GM21786 (cell line): ENCODE results near the gene KIF1A.
A peak's percentile ranks its signal among the peaks of the same experiment; 100 is the strongest.

Source experiments
- ATAC-seq: cut with Tn5 transposase; IDR thresholded peaks from one replicate; pipeline ENCODE4 v1.9.1; 2021; ENCODE audit not compliant: unreplicated experiment

The KIF1A gene

DNA sequence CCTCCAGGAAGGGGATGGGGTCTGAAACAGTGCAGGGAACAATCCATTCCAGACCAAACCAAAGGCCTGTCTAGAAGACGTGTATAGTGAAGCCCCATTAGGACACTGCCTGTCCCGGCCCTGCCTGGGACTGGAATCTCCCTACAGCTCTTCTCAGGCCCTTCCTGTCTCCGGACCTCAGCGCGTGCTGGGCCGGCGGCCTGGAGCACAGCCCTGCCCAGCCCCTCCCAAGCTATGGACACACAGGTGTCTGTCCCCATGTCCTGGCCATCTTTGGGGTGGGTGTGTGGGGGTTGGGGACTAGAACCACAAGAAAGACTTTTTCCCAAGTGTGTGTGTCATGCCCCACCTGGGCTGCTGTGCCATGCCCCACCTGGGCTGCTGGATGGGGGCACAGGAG, 51.8 kb downstream of the KIF1A start:
- no peak for ATAC-seq

DNA sequence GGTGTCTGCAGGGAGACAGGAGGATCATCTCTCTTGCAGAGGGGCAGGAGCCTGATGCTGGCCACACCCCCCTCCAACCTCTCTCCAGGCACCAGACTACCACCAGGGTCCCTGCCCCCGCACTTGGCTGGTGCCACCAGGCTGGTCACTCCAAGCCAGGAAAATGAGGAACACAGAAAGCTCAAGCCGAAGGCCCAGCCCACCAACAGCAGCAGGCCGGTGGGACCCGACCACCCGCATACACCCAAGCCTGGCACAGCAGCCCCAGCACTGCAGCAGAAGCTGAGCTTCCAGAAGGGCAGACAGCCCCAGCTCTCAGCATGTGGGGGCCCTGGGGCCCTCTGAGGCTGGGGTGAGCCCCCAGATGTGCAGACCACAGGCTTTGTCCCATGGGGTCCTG, 52.7 kb downstream of the KIF1A start:
- ATAC-seq, result no peak

DNA sequence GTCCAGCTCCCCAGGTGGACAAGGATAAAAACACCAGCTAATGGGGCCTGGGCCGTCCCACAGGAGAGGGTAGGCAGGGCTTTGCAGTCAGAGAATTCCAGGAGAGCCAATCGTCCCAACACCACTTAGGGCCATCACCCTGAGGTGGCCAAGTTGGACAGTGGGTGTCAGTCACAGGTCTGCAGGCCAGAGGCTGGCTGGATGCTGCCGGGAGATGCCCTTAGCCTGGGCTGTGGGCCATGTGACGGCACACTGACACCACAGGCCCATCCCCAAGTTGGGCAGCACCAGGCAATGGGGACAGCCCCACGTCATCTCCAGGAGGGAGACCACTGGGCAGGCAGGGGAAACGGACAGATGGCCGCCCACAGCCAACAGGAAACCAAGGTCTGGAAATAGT, 53.9 kb downstream of the KIF1A start:
- ATAC-seq, result no peak

DNA sequence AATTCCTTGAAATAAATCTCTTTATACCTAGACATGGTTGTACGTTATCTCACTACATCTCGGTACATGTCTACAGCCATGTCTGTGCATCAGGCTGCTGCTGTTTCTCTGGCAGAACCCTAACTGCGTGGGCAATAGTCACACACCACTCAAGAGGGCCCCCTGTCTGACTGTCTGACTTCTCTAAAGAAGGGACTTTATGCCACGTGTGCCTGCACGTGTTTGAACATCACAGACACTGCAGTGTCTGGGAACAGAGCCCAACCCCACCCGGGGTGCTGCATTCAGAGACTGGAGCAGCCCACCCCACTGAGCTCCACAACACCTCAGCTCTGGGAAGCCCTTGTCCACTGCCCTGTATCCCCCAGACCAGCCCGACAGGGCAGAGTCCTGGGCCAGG, 55.0 kb downstream of the KIF1A start:
- no peak for ATAC-seq

DNA sequence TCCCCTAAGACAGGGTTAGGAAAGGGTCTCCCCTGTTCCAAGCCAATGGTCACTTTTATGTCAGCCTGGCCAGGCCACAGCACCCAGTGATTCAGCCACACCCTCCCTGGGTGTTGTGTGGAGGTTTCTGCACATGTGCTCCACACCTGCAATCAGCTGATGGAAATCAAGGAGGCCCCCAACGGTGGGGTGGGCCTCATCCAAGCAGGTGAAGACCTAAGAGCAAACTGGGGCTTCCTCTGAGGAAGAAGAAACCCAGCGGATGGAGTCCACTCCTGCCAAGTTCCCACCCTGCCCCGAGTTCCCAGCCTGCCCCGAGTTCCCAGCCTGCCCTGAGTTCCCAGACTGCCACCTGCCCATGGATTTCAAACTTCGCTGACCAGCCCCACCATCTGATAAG, 55.4 kb downstream of the KIF1A start:
- ATAC-seq, result no peak

DNA sequence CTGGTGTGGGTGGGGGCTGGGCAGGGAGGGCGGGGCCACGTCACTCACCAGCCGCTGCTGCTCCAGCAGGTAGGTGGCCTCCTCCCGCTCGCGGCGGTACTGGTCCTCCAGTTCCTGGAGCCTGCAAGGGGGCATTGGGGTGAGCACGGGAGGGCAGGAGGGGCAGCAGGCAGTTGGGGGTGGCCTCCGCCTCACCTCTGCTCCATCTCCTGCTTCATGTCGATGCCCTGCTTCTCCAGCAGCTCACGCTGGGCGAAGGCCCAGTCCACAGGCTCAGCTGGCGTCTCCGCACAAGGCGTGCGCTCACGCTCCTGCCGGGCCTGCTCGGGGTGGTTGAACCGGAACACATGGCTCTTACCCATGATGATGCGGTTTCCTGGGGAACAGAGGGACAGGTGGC, 57.0 kb downstream of the KIF1A start:
- no peak for ATAC-seq

DNA sequence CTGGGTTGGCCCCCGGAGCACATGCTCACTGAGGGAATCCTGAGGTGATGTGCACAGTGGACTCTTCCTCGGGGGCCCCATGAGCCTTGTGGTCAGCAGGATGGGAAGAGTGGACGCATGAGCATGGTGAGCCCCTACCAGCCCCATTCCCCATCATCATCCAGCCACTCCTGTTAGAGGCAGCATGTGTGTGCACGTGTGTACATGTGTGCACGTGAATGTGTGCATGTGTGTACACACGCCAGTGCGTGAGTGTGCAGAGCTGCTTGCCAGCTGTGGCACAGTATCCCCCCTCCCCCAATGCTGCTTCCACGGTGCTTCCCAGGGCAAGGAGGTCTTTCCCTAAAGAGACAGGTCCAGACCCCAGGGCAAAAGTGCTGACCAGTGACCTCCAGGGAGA, 57.8 kb downstream of the KIF1A start:
- ATAC-seq, result no peak

DNA sequence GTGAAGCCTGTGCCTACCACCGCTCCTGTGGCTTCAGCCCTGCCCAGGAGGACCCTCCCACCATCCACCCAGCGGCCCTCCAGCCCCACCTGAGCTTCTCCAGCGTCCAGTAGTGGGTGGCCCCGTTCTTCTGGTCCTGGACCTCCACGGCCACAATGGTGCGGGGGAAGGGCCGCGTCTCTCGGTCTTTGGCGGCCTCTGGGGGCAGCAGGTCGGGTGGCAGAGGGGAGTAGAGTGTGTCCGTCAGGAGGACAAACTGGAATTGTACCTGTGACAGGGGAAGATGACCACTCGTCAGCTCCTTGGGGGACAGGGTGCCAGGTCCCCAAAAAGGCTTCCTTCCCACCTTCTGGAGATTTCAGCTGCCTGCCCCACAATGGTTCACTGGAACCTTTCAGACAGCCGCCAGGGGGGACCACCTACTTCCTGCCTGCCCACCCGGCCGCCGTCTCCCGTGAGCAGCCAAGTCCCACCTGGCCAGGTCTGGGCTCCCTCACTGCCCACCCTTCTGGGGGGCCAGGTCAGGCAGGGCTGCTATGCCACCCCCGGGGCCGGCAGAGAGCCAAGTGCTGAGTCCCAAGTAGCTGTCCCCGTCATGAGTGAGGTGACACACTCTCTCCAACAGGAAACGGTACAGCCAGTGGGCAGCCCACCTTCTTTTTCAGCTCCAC, 59.3 kb downstream of the KIF1A start:
- no peak for ATAC-seq

DNA sequence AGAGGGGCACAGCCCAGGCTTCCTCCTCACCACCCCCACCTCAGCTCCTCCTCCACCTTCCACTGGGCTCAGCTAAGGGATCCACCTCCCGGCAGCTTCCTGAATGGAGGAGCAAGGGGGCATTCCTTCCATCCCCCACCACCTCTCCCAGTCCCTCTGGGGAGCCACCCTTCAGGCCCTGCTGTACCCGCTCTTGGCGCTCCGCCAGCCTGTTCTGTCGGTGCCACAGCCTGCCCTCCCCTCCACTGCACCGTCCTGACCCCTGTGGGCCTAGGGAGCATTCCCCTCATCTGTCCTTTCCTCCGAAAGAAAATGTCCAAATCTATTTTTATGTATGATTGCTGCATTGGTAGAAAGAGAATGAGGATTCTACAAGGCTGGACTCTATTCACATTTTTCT, 59.9 kb downstream of the KIF1A start:
- ATAC-seq, result no peak

DNA sequence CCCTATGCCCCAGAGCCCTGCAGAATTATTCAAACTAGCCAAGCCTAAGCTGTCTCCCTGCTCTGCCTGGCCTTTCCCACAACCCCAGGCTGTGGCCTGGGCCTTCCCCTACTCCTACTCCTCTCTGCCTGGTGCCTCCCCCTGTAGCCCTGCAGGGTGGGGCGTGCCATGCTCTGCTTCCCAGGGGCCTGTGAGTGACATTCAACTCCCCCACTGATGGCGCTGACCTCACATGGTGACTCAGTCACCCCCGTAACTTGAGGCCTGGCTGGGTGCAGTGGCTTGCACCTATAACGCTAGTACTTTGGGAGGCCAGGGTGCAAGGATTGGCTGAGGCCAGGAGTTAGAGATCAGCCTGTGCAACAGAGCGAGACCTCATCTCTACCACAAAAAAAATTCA, 60.6 kb downstream of the KIF1A start:
- peak; percentile 78 for ATAC-seq

DNA sequence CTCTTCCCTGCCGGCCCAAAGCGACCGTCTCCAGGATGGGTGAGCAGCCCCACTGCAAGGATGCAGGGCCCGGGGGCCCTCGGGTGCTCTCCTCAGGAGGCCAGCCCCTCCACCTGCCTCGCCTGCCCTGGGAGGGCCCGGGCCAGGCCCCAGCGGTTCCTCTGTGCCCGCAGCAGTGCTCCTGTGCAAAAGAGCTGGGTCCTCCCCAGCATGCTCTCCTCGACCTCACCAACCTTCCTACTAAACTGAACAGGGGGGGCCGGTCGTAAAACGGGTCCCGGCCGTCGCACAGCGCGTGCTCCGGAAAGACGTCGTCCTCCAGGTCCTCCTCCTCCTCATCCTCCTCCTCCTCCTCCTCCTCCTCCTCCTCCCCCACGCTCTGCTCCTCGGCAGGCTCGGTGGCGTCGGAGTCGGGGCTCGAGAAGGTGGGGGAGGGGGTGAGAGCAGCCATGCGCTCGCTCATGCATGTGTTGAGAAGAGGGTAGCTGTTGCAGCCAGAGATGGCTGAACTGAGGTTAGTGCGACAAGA, 62.9 kb downstream of the KIF1A start:
- no peak for ATAC-seq

DNA sequence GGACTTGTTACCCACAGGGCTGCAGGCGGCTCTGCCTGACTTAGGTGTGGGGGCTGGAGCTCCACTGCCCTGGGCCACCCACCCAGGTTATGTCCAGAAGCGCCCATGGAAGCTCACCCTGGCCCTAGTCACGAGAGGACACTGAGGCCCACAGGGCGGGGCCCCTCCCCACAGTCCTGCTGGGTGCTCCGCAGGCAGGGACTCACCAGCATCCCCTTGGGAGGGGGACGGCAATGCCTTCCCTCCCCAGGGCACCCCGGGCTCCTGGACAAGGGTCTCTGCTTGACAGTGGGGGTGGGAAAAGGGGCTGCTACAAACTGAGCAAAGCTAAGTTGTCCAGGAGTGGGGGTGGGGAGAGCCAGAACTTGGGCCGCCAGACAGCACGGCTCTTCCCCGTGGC, 67.8 kb downstream of the KIF1A start:
- ATAC-seq, result no peak

DNA sequence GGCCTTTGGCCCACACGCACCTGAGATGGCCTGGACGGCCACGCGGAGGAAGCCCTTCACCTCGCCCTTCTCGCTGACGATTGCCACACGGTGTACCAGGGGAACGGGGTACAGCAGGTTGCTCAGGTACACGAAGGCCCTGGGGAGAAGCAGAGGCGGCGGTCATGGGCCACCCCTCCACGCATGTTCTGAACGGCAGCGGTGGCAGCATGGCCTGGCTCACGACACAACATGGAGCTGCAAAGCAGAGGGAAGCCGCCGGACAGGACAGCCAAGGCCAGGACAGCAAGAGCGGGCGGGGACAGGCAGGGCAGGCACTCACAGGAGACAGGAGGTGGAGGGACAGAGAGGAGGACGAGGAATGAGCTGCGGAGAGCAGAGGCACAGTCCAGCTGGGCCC, 69.6 kb downstream of the KIF1A start:
- no peak for ATAC-seq

DNA sequence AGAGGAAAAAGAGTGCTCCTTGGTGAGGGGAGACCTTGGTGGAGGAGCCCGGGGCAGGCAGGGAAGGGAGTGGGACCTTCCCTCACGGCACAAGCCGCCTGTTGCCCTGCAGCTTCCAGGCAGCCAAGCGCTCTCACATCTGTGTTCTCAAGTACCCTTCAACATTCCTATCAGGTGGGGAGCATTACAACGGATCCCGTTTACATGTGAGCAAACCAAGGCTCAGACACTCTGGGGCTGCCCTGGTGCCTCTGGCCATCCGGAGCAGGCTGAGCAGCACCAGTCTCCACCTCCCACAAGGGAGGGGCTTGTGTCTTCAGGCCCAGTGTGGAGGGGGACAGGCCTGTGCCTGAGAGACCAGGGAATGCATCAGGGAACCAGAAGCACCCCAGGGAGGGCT, 70.5 kb downstream of the KIF1A start:
- ATAC-seq, result no peak

DNA sequence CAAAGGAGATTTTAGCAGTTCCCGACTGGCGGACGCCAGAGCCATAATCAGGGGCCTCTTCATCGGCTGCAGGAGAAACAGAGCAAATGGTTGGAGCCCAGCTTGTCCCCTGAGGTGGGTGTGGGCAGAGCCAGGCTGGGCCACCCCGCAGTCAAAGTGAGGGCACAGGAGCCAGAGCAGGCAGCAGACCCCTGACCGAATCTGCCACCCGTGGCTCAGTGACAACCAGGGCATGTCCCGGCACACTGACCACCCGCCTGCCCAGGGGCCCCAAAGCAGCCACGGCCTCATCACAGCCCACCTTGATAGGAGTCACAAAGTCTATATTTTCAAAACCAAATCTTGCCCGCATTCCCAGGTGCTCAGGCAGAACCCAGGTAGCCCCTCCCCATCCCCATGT, 72.8 kb downstream of the KIF1A start:
- no peak for ATAC-seq

DNA sequence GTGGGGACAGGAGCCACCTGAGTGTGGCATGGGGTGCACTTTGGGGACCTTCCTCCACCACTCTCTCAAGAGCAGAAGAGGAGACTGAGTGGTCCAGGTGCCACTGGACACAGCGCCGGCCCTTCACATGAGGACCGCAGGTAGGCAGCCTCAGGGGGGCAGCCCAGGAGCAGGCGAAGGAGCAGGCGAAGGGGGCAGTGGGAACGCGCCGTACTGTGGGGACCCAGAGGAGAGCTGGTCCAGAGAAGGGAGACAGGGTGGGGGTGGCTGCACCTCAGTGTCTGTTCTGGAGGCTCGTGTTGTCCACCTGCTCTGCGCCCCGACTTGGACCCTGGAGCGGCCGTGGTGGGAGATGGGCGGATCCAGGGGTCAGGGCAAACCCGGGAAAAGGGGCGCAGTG, 73.3 kb downstream of the KIF1A start:
- no peak for ATAC-seq

DNA sequence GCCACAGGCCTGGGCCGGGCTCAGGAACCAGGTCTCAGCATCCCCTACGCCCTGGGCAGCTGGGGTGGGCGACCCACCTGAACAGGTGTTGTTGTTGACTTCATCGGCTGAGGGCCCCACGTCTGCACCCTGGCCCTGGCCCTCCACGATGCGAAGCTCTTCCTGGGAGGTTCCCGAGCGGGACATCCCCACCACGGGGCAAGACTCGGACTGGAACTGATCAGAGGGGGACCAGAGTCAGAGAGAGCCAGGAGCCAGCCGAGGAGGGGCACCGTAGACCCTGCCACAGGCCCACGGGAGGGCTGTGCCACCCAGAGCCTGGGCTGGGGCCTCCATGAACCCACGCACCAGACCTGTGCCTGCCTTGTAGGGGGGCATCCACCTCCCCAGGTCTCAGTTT, 74.1 kb downstream of the KIF1A start:
- no peak for ATAC-seq

DNA sequence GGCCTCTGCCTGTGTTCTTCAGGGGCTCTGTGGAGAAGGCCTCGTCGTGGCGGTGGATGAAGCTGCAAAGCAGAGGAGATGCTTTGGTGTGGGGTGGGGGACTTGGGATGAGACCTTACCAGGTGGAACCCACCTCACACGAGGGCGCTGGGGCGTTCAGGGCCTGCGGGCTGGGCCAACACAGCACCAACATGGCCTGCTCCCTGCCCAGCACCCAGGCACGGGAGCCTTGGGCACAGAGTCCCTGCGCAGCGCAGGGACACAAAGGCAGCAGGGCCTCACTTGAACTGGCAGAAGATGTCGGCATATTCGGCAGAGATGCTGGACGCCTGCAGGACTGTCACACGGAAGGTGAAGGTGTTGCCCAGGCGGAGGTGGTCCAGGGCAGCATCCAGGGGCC, 74.6 kb downstream of the KIF1A start:
- ATAC-seq, result no peak

DNA sequence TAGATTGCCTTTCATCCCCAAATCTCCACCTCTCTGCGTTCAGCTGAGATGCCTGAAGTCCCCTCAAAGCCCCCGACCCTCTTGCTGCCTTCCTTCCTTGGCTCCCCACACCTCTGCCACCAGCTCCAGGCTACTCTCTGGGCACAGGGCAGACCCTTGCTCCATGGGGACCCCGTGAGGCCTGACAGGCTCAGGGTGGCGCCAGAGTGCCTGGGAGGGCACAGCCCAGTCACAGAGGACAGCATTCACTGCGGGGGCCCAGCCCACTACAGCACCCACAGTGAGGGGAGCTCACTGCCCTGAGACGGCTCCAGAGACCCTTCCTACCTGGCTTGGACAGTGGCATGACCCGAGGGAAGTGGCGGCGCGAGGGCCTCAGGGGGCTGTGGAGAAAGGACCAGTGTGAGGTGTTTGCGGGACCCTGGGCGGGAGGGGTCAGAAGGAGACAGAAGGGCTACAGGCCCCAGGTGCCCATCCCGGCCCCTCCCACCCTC, 77.4 kb downstream of the KIF1A start:
- no peak for ATAC-seq

DNA sequence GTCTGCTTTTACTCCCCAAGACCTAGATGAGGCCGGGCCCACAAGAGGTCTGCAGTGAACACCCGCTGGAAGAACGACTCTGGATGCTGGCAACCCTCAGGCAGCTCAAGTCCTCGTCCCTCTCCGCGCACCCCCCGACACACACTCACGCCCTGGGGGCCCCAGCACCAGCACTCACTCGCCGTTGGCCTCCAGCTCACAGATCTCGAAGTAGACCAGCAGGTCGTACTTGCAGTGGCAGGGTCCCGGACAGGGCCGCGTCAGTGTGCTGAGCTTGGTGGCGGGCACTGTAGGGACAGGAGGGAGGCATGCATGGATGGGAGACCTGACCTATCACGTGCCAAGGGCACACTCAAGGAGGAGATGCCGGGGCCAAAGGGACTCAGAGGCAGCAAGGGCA, 78.9 kb downstream of the KIF1A start:
- no peak for ATAC-seq

DNA sequence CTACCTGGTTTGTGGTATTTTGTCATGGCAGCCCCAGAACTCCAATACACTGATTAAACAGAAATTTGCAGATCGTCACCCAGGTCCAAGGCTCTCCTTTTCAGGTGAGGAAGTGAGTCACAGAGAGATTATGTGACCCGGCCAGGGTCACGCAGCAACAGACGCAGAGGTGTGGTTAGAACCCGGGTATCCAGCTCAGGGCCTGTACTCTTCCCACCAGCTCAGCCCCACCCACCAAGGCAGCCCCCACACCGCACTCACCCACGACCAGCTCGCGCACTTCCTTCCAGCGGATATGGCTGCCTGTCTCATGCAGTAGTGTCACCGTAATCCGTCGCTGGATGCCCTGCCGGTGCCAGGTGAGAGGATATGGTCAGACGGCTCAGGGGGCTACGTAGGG, 80.2 kb downstream of the KIF1A start:
- no peak for ATAC-seq

DNA sequence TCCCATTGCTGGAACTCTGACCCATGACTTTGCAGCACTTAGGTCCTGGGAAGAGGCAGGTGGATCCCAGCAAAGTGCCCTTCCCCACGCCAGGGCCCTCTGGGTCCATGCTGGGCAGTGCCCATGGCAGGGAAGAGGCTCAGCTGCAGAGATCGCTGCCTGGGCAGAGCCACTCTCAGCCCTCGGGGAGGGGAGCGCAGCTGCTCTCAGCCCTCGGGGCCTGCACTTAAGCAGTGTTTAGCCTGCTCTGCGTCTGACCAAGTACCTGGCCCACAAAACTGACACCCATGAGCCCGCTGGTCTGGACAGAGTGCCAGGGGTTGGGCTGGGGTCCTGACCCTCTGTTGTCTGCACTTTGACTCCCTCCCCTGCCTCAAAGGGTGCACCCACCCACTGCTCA, 82.1 kb downstream of the KIF1A start:
- no peak for ATAC-seq

DNA sequence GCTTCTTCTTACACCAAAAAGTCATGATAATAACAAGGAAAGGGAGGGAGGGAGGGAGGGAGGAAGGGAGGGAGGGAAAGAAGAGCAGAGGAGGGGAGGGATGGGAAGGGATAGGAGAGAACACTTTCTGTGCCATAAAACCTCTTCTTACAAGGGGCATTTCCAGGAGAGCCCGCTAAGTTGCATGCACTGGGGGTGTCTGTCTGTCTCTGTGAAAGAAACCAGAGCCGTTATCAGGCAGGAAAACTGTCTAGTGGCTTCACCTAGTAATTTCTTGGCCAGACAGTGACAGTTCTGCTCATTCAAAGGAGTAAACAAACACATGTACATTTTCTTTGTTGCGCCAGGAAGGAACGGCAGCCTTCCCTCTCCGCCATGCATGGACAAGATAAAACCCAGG, 82.5 kb downstream of the KIF1A start:
- no peak for ATAC-seq
